Psoas muscle (tissue), 8 donors: ENCODE measurements around the gene NR3C1. TPM values are rescaled to one million over a fixed set of nuclear protein-coding genes. Genes with fewer than 3 reads are reported as not detected.

Experiments
- ATAC-seq, 4 donors: fragments of 200-7000 bp; cut with Tn5 transposase; one replicate each; pipeline ENCODE4 v1.9.1; 2020; ENCODE audit warnings: moderate library complexity in 3 of 4, mild to moderate bottlenecking in 2 of 4
- DNase-seq, 2 donors: peaks; one replicate each; pipeline ENCODE4 v3.0.0-alpha.2; 2020
- H3K27ac ChIP-seq: fragments of 200-600 bp; one replicate; pipeline ENCODE4 v1.8.0; 2022
- H3K27me3 ChIP-seq, 3 donors: fragments of 200-600 bp in 1 of 3; one replicate each; pipeline versions ENCODE4 v1.6.1 to v1.8.0; 2013 to 2022; ENCODE audit warnings: low read length in 2 of 3, mild to moderate bottlenecking in 2 of 3, moderate library complexity in 1 of 3; ENCODE audit not compliant: insufficient read depth in 3 of 3
- H3K36me3 ChIP-seq, 2 donors: fragments of 200-600 bp in 1 of 2; one replicate each; pipeline versions ENCODE4 v1.6.1 to v1.8.0; 2013 to 2022; ENCODE audit warnings: low read depth in 1 of 2, mild to moderate bottlenecking in 1 of 2, moderate library complexity in 1 of 2; ENCODE audit not compliant: insufficient read depth in 1 of 2
- H3K4me1 ChIP-seq: fragments of 200-600 bp; one replicate; pipeline ENCODE4 v1.8.0; 2022
- H3K4me3 ChIP-seq: fragments of 200-600 bp; one replicate; pipeline ENCODE4 v1.8.0; 2022; ENCODE audit warnings: mild to moderate bottlenecking
- H3K9me3 ChIP-seq: fragments of 200-600 bp; one replicate; pipeline ENCODE4 v1.8.0; 2022
- WGBS, 3 donors: extraction: QIAGEN DNeasy Blood & Tissue Kit; methylation state at CpG; one replicate each; pipeline versions ENCODE4 v1.1.6 to v1.1.7; 2013; 5-methylcytosine and 5-hydroxymethylcytosine counted together
- intact Hi-C, 2 donors: fragments of 100-400 bp; cut with DNase I; formaldehyde crosslinking; loops; one replicate each; pipeline versions ENCODE4 v1.11.0 to v1.14.2; 2022
- polyA plus RNA-seq, 3 donors: library from polyadenylated mRNA; stranded (reverse); fragments of 200-250 nt; gene quantifications; one replicate each; pipeline ENCODE4 v1.2.3, GENCODE V29; 2013
- total RNA-seq, 4 donors: library from RNA; stranded (reverse); fragmentation: NEBNext Ultra II Directional in 2 of 4; extraction: Animal tissue kit (Norgen Biotek cat#: 25700) in 2 of 4; gene quantifications; one replicate each; pipeline versions ENCODE4 v1.2.1 to v1.2.4, GENCODE V29; 2021 to 2023
- TF ChIP-seq, protein P1 (sequence below): fragments of 200-600 bp; IDR thresholded peaks from one replicate; pipeline ENCODE4 v1.8.0; 2022; ENCODE audit warnings: antibody characterized with exemption
- donor health status: healthy with polysubstance abuse.
- donor health status: DM: no; HTN: no; CAD: no; lungs with moderate emphysema.
- donor health status: Bipolar disorder and iron deficiency.
- donor health status: healthy.
- donor health status: DM: yes; HTN: yes; CAD: no.
- donor health status: DM: no; HTN: no; CAD: no.
- donor health status: DM: no; HTN: no; CAD: no.
- donor health status: DM: yes; HTN: yes; CAD: no.

Gene NR3C1
- total and polyA plus RNA-seq, 7 donors: 16.5 to 89.7 (median 55.8) TPM

DNA sequence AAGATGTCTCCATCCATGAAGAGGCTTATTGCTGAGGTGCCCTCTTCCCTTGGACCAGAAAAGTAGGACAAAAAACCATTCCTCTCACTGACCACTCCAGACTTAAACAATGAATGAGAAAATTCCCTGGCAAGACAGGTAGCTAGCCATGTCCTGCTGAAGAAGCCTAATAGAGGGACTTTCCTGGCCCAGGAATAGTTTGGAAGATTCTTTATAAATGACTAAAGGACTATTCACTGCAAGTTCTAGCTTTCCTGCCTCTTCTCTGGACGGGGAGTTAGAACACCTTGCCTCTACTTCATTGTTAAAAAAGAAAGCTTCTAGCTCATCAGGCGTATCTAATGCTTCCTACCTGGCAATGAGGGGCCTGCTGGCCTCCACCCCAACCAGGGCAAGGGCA is 153.6 kb downstream of the NR3C1 start:
- WGBS, 3 donors: 89 to 98% (median 89%) methylated on average over 2 of the region's 2 CpGs
- Histone ChIP-seq H3K9me3 (no peaks in the 10 kb centered on the region), H3K27me3 (no peaks in the 10 kb centered on the region), H3K27ac (peak overlapping the region; percentile 75), H3K4me1 (peaks cover 34% of the 10 kb centered on the region), H3K4me3 (no peak overlapping the region), H3K36me3 (no peaks in the 10 kb centered on the region)
- ATAC-seq (no peak), DNase-seq (no peak)
- TF ChIP-seq, protein P1, sequence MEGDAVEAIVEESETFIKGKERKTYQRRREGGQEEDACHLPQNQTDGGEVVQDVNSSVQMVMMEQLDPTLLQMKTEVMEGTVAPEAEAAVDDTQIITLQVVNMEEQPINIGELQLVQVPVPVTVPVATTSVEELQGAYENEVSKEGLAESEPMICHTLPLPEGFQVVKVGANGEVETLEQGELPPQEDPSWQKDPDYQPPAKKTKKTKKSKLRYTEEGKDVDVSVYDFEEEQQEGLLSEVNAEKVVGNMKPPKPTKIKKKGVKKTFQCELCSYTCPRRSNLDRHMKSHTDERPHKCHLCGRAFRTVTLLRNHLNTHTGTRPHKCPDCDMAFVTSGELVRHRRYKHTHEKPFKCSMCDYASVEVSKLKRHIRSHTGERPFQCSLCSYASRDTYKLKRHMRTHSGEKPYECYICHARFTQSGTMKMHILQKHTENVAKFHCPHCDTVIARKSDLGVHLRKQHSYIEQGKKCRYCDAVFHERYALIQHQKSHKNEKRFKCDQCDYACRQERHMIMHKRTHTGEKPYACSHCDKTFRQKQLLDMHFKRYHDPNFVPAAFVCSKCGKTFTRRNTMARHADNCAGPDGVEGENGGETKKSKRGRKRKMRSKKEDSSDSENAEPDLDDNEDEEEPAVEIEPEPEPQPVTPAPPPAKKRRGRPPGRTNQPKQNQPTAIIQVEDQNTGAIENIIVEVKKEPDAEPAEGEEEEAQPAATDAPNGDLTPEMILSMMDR: no peak
- intact Hi-C loops: loop anchor here (5.0 to 10.0 kb wide), 2 partner anchors 67 to 155 kb away; partner anchors contain the start of gene NR3C1 (in 1 of the 2)

DNA sequence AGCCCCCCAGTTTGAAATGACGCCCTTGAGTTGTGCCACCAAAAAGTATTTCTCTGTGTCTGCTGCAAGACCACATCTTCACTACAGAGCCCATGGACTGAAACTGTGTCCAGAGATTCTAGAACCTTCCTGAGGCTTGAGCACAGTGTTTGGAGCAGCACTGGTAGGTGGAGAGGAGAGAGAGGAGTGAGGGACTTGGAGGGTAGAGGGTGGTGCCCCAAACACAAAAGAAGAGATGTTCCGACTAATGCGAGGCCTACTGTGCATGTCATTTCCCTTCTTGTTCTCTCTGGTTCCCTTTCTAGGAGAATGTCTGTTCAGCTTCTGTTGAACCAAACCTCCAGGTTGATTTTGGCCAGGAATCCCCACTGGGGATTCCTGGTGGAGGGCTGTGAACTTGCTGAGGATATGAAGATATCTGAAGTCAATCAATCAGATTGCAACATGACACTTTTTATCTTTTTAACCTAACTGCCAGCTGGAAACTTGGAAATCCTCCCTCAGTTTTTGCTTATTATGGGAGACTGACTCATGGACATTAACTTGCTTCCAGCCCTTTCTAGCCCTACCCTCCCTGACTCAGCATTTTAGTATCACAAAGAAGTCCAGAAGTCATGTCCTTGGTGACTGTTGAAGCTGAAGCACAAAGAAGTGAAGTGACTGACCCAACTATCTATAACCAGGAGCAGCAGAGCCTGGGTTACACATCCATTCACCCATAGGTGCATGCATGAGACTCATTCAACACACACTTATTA is 154.5 kb downstream of the NR3C1 start:
- peaks cover 42% of the 10 kb centered on the region for H3K4me1 ChIP-seq
- intact Hi-C loops: loop anchor here (5.0 to 10.0 kb wide), 2 partner anchors 68 to 156 kb away; partner anchors contain the start of gene NR3C1 (in 1 of the 2)
- 71 to 87% (median 82%) methylated on average over 3 of the region's 3 CpGs for whole genome bisulfite sequencing, 3 donors
- H3K4me3 ChIP-seq: no peak overlapping the region
- H3K36me3 ChIP-seq: no peaks in the 10 kb centered on the region
- H3K9me3 ChIP-seq: no peaks in the 10 kb centered on the region
- ATAC-seq (peak; percentile 77 to 87 (median 84)), DNase-seq (no peak)
- H3K27ac ChIP-seq: peak overlapping the region; percentile 75
- TF ChIP-seq, protein P1: no peak
- H3K27me3 ChIP-seq: no peaks in the 10 kb centered on the region

DNA sequence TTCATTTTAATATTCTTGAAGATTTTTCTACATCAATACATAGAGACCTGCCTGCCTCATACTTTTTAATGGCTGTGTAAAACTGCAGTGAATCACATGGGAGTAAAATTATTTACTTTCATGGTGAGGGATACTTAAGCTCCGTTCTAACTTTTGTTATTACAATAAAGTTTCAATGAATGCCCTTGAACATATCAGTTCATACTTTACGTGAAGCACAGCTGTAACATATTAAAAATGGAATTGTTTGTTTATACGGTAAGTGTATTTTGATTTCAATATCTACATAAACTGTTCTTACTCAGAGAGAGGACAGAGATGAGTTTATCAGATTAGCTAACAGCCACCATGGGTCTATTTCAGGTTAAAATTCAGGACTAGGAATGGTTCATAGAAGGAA is 155.1 kb downstream of the NR3C1 start:
- intact Hi-C loops: loop anchor here (5.0 to 10.0 kb wide), 2 partner anchors 69 to 156 kb away; partner anchors contain the start of gene NR3C1 (in 1 of the 2)
- no peaks in the 10 kb centered on the region for H3K9me3 ChIP-seq
- no peak overlapping the region for H3K4me3 ChIP-seq
- no peaks in the 10 kb centered on the region for H3K27me3 ChIP-seq
- peaks cover 46% of the 10 kb centered on the region for H3K4me1 ChIP-seq
- H3K27ac ChIP-seq: peak overlapping the region; percentile 75
- TF ChIP-seq, protein P1: no peak
- WGBS, 3 donors: 89 to 94% (median 91%) methylated on average over 3 of the region's 3 CpGs
- ATAC-seq (no peak), DNase-seq (no peak)
- H3K36me3 ChIP-seq: no peaks in the 10 kb centered on the region

DNA sequence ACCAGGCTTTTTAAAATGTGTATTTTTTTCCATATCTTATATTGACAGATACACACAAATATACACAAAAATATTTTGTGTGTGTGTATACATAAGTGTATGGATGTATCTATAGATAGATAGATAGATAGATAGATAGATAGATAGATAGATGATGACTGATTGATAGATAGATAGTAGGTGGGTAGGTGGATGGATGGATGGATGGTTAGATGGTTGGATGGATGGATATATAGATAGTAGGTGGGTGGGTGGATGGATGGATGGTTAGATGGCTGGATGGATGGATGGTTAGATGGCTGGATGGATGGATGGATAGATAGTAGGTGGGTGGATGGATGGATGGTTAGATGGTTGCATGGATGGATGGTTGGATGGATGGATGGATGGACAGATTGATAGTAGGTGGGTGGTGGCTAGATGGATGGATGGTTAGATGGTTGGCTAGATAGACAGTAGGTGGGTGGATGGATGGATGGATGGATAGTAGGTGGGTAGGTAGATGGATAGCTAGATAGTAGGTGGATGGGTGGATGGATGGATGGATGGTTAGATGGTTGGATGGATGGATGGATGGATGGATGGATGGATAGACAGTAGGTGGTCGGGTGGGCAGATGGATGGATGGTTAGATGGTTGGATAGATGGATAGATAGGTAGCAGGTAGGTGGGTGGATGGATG is 156.2 kb downstream of the NR3C1 start:
- 98 to 100% (median 100%) methylated on average over 1 of the region's 1 CpG for WGBS, 3 donors
- H3K36me3 ChIP-seq: no peaks in the 10 kb centered on the region
- intact Hi-C loops: loop anchor here (5.0 to 10.0 kb wide), 2 partner anchors 70 to 158 kb away; partner anchors contain the start of gene NR3C1 (in 1 of the 2)
- H3K4me1 ChIP-seq: peaks cover 58% of the 10 kb centered on the region
- no peak overlapping the region for H3K27ac ChIP-seq
- H3K27me3 ChIP-seq: no peaks in the 10 kb centered on the region
- DNase-seq (no peak), ATAC-seq (no peak)
- H3K9me3 ChIP-seq: no peaks in the 10 kb centered on the region
- TF ChIP-seq, protein P1: no peak
- H3K4me3 ChIP-seq: no peak overlapping the region
